ENCODE results near the gene HTR7.

Gene HTR7

DNA sequence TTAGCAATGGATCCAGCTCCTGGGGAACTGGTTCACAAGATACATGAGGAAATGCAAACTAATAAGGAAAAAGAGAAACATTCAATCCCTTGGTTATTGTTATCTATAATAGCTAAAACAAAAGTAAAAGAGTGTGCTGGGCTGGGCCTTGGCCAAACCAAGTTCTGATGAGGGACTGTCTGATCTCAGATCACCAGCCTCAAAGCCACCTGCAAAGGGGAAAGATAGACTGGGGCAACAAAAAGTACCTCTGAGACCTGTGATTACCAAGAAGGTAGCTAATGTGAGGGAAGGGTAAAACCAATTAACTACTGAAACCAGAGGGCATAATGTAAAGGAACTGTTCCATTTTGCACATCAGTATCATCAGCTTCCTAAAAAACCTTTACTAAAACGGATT is 51.2 kb downstream of the HTR7 start:
- no peak for DNase-seq (ENCODE audit: low read depth in 2 of 2)
- TF ChIP-seq, protein P1, sequence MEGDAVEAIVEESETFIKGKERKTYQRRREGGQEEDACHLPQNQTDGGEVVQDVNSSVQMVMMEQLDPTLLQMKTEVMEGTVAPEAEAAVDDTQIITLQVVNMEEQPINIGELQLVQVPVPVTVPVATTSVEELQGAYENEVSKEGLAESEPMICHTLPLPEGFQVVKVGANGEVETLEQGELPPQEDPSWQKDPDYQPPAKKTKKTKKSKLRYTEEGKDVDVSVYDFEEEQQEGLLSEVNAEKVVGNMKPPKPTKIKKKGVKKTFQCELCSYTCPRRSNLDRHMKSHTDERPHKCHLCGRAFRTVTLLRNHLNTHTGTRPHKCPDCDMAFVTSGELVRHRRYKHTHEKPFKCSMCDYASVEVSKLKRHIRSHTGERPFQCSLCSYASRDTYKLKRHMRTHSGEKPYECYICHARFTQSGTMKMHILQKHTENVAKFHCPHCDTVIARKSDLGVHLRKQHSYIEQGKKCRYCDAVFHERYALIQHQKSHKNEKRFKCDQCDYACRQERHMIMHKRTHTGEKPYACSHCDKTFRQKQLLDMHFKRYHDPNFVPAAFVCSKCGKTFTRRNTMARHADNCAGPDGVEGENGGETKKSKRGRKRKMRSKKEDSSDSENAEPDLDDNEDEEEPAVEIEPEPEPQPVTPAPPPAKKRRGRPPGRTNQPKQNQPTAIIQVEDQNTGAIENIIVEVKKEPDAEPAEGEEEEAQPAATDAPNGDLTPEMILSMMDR (IDR thresholded peaks at IDR 0.05; ENCODE audit: low read depth, low read length): no peak
- H3K4me3 ChIP-seq (replicated peaks in 1 of 2; ENCODE audit: low read depth in 2 of 2, low read length in 2 of 2): no peak overlapping the region

DNA sequence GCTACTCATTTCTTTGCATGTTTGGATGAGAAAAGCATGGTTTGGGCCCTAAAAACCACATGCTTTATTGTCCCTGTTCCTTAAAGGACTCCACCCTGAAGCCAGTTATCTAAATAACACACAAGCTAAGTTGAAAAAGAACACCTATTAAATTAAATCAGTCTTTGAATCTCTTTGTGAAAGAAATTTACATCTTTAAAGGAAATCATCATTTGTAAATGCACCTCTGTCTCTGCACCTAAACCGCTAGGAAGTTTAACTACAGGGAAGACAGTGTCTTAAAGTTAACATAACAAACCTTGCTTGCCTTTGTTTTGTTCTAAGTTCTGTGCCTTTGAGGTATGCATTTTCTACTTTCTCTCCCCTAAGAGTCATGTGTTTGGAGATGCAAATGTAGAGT is 52.6 kb downstream of the HTR7 start:
- no peak for DNase-seq (ENCODE audit: low read depth in 2 of 2)
- TF ChIP-seq, protein P1 (IDR thresholded peaks at IDR 0.05; ENCODE audit: low read depth, low read length): no peak
- no peak overlapping the region for H3K4me3 ChIP-seq (replicated peaks in 1 of 2; ENCODE audit: low read depth in 2 of 2, low read length in 2 of 2)

DNA sequence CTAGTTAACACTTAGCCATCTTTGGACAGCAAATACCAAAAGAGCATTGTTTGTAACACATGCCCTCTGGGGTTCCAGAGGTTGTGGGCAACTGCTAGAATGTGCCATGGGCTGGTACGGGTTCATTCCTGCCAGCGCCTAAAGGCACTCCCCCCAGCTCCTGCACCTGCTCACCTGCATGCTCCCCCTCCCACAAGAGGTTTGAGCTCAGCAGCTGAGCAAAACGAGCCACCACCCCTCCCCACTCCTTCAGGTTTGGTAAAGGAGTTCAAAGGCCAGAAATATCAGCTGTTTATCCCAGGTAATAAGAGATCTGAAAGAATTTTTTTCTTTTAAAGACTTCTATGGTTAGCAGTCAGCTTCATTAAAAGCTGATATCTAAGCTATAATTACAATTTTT is 53.5 kb downstream of the HTR7 start:
- DNase-seq (ENCODE audit: low read depth in 2 of 2): no peak
- TF ChIP-seq, protein P1 (IDR thresholded peaks at IDR 0.05; ENCODE audit: low read depth, low read length): no peak
- no peak overlapping the region for H3K4me3 ChIP-seq (replicated peaks in 1 of 2; ENCODE audit: low read depth in 2 of 2, low read length in 2 of 2)

DNA sequence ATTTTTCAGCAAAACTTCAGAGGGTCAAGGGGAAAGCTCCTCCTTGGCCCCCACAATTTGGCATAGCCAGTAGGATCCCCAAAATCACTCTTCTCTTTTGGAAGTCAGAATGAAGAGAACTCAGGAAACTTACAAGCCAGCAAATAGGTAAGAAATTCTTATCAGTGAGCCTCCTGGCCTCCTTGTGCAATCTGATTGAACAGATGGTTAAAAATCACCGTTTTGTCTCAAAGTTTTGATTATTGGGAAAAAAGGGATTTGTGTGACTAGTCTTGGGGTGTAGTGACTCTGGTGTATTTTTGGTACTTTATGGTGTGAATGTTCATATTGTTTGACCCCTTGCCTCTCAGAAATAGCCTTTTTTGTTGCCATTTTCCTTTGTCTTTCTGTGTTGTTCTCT is 56.2 kb downstream of the HTR7 start:
- DNase-seq (ENCODE audit: low read depth in 2 of 2): no peak
- H3K4me3 ChIP-seq (replicated peaks in 1 of 2; ENCODE audit: low read depth in 2 of 2, low read length in 2 of 2): no peak overlapping the region
- TF ChIP-seq, protein P1 (IDR thresholded peaks at IDR 0.05; ENCODE audit: low read depth, low read length): no peak

DNA sequence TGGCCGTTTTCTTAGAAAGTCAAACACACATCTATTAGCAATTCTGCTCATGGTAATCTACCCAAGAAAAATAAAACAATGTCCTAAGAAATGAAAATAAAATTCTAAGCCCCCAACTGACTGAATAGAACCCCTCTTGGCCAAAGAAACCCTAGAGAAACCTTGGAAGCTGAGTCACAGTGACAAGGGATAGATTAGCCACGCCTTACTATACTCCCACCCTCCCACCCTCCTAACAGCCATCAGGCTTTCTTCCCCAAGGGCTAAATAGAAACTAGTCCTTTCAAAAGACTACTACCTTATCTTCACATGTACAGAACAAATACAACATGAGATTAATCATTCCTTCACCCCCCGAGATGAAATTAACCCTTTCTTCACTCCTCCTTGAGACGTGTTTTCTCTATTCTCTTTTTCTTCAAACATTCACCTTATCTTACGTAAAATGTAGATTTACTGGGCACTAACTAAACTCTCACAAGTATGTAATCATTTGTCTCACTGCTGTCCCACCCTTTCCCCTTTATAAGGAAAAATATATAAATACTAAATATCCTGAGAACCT is 57.5 kb downstream of the HTR7 start:
- TF ChIP-seq, protein P1 (IDR thresholded peaks at IDR 0.05; ENCODE audit: low read depth, low read length): no peak
- no peak for DNase-seq (ENCODE audit: low read depth in 2 of 2)
- no peak overlapping the region for H3K4me3 ChIP-seq (replicated peaks in 1 of 2; ENCODE audit: low read depth in 2 of 2, low read length in 2 of 2)

DNA sequence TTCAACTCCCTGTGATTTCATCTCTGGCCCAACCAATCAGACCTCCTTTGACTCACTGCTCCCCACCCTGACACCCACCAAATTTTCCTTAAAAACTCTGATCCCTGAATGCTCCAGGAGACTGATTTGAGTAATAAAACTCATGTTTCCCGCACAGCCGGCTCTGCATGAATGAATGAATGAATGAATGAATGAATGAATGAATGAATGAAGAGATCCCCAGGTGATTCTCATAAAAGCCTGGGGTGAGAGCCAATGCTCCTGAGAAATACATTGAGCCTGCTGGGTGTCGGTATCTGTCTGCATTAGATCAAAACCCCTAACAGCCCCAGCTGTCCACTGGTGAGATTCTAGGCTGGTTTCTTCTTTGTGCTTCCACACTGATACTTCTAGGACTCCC is 58.7 kb downstream of the HTR7 start:
- no peak for DNase-seq (ENCODE audit: low read depth in 2 of 2)
- no peak overlapping the region for H3K4me3 ChIP-seq (replicated peaks in 1 of 2; ENCODE audit: low read depth in 2 of 2, low read length in 2 of 2)
- TF ChIP-seq, protein P1 (IDR thresholded peaks at IDR 0.05; ENCODE audit: low read depth, low read length): no peak

DNA sequence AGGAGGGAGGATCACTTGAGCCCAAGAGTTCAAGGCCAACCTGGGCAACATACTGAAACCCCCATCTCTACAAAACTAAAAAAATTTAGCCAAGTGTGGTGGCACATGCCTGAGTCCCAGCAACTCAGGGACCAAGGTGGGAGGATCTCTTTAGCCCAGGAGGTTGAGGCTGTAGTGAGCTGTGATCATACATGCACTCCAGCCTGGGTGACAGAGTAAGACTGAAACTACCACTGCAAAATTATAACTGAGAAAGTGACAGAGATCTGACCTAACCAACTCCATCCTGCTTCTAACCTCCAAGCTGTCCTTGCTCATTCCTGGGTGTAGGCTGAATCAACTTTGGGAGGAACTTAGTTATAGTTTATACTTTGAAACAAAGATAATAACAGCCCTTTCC is 59.4 kb downstream of the HTR7 start:
- no peak overlapping the region for H3K4me3 ChIP-seq (replicated peaks in 1 of 2; ENCODE audit: low read depth in 2 of 2, low read length in 2 of 2)
- DNase-seq (ENCODE audit: low read depth in 2 of 2): no peak
- TF ChIP-seq, protein P1 (IDR thresholded peaks at IDR 0.05; ENCODE audit: low read depth, low read length): no peak
